ENCODE results near the gene PAWR. TPM values are rescaled to one million over a fixed set of nuclear protein-coding genes. Genes with fewer than 3 reads are reported as not detected.
"Not testable (repeated sequence)": the region's sequence is repeated elsewhere in the genome, so short reads cannot be mapped to it uniquely, and the experiment has no call there.

Gene PAWR
- total RNA-seq, 1 experiment from 2014 or later = 176 TPM

- no peak for DNase-seq
- Histone ChIP-seq H4K8ac (replicated peaks; ENCODE audit: insufficient read length, low read depth, low read length) (no peak overlapping the region), H3K27ac (ENCODE audit: insufficient read length, low read depth, low read length) (no peak overlapping the region), H3K79me2 (ENCODE audit: insufficient read depth, low read length) (no peaks in the 10 kb centered on the region), H2BK15ac (ENCODE audit: low read depth, low read length) (no peak overlapping the region), H3K4ac (ENCODE audit: low read depth, low read length) (no peak overlapping the region), H2BK12ac (ENCODE audit: insufficient read length, low read depth, low read length) (no peak overlapping the region), H3K23me2 (ENCODE audit: insufficient read length, low read depth, low read length, poor library complexity, severe bottlenecking) (no peaks in the 10 kb centered on the region), H2AFZ (ENCODE audit: low read length) (no peak overlapping the region), H3T11ph (ENCODE audit: low read length) (no peak overlapping the region), H2AK5ac (ENCODE audit: insufficient read length, low read length) (no peak overlapping the region), H3K4me1 (ENCODE audit: insufficient read depth, low read length) (no peaks in the 10 kb centered on the region), H3K9me3 (ENCODE audit: control insufficient read depth, low read depth, low read length) (peaks cover 41% of the 10 kb centered on the region), H3K14ac (ENCODE audit: insufficient read depth, low read length) (no peak overlapping the region), H4K20me1 (ENCODE audit: control insufficient read depth, insufficient read depth, insufficient read length) (no peaks in the 10 kb centered on the region), H3K4me2 (ENCODE audit: insufficient read depth, insufficient read length, low read length) (no peak overlapping the region), H4K5ac (ENCODE audit: insufficient read length, low read depth, low read length) (no peak overlapping the region), H2BK20ac (ENCODE audit: low read depth, low read length, poor library complexity, severe bottlenecking) (no peak overlapping the region), H3K9ac (ENCODE audit: extremely low read depth, insufficient read length, low read length) (no peak overlapping the region), H3K18ac (ENCODE audit: insufficient read length, low read depth, low read length) (no peak overlapping the region), H3K56ac (ENCODE audit: insufficient read length, low read depth, low read length) (no peak overlapping the region), H3K23ac (ENCODE audit: insufficient read length, low read depth, low read length) (no peak overlapping the region), H3K27me3 (ENCODE audit: insufficient read depth, low read length) (no peaks in the 10 kb centered on the region), H4K91ac (ENCODE audit: insufficient read length, low read depth, low read length) (no peak overlapping the region), H2BK120ac (ENCODE audit: low read depth, low read length, poor library complexity, severe bottlenecking) (no peak overlapping the region), H3K79me1 (ENCODE audit: insufficient read depth, low read depth, low read length, poor library complexity, severe bottlenecking) (no peaks in the 10 kb centered on the region), H2BK5ac (ENCODE audit: insufficient read length, low read length) (no peak overlapping the region)
- Mint-ChIP-seq H3K4me3 (no peak overlapping the region), H3K27ac (no peak overlapping the region), H3K9me3 (peaks cover 48 to 53% of the 10 kb centered on the region in 2 experiments), H3K4me1 (no peaks in the 10 kb centered on the region), H3K27me3 (ENCODE audit: low read depth) (no peaks in the 10 kb centered on the region), H3K36me3 (ENCODE audit: insufficient read depth in 1 of 3, low read depth in 3 of 3) (peaks cover 78 to 85% (median 84%) of the 10 kb centered on the region in 3 experiments)
- TF ChIP-seq CTCF (conservative IDR thresholded peaks at IDR 0.05) = no peak
- no CpG with 5 or more reads among the region's 4 CpGs for WGBS (ENCODE audit: extremely low coverage, insufficient read length, low lambda C conversion rate)
Observed at GRCh38 chr12:79566452-79567174, 124.2 kb downstream of the PAWR start.

GRCh38 chr12:79564727-79565350 lies 125.9 kb downstream of the PAWR start:
- H4K20me1 ChIP-seq (ENCODE audit: control insufficient read depth, insufficient read depth, insufficient read length); H3K9ac ChIP-seq (ENCODE audit: extremely low read depth, insufficient read length, low read length); H3K18ac ChIP-seq (ENCODE audit: insufficient read length, low read depth, low read length); H3K4me1 Mint-ChIP-seq; H2BK12ac ChIP-seq (ENCODE audit: insufficient read length, low read depth, low read length); H2AK5ac ChIP-seq (ENCODE audit: insufficient read length, low read length); H3K79me2 ChIP-seq (ENCODE audit: insufficient read depth, low read length); H3K23me2 ChIP-seq (ENCODE audit: insufficient read length, low read depth, low read length, poor library complexity, severe bottlenecking); H3K79me1 ChIP-seq (ENCODE audit: insufficient read depth, low read depth, low read length, poor library complexity, severe bottlenecking); H3K56ac ChIP-seq (ENCODE audit: insufficient read length, low read depth, low read length); H3K4me1 ChIP-seq (ENCODE audit: insufficient read depth, low read length); H3K4me2 ChIP-seq (ENCODE audit: insufficient read depth, insufficient read length, low read length); H3K27me3 Mint-ChIP-seq (ENCODE audit: low read depth); H2AFZ ChIP-seq (ENCODE audit: low read length); H4K91ac ChIP-seq (ENCODE audit: insufficient read length, low read depth, low read length); H2BK5ac ChIP-seq (ENCODE audit: insufficient read length, low read length); H3K14ac ChIP-seq (ENCODE audit: insufficient read depth, low read length); H2BK20ac ChIP-seq (ENCODE audit: low read depth, low read length, poor library complexity, severe bottlenecking); H3K27ac ChIP-seq (ENCODE audit: insufficient read length, low read depth, low read length); H3K27ac Mint-ChIP-seq; H3K4me3 Mint-ChIP-seq; H2BK120ac ChIP-seq (ENCODE audit: low read depth, low read length, poor library complexity, severe bottlenecking); H4K5ac ChIP-seq (ENCODE audit: insufficient read length, low read depth, low read length); H4K8ac ChIP-seq (replicated peaks; ENCODE audit: insufficient read length, low read depth, low read length); H3T11ph ChIP-seq (ENCODE audit: low read length); H3K27me3 ChIP-seq (ENCODE audit: insufficient read depth, low read length); H3K23ac ChIP-seq (ENCODE audit: insufficient read length, low read depth, low read length); H3K4ac ChIP-seq (ENCODE audit: low read depth, low read length); DNase-seq; H2BK15ac ChIP-seq (ENCODE audit: low read depth, low read length): not testable (repeated sequence)
- H3K9me3 ChIP-seq (ENCODE audit: control insufficient read depth, low read depth, low read length) = peaks cover 52% of the 10 kb centered on the region
- no CpG with 5 or more reads among the region's 29 CpGs for WGBS (ENCODE audit: extremely low coverage, insufficient read length, low lambda C conversion rate)
- Mint-ChIP-seq H3K9me3 (peaks cover 55 to 62% of the 10 kb centered on the region in 2 experiments), H3K36me3 (ENCODE audit: insufficient read depth in 1 of 3, low read depth in 3 of 3) (peaks cover 83 to 91% (median 88%) of the 10 kb centered on the region in 3 experiments)
